HEK293T (cell line): ENCODE measurements around the gene FRK.

ENCODE experiments used
- BHLHE40 ChIP-seq: fragments of 450-650 bp; IDR thresholded peaks from 2 replicates; pipeline ENCODE4 v1.6.1; 2016; ENCODE audit warnings: mild to moderate bottlenecking, moderate library complexity, borderline replicate concordance
- ELF4 ChIP-seq: fragments of 450-650 bp; IDR thresholded peaks from 2 replicates; pipeline ENCODE4 v1.6.1; 2017; ENCODE audit warnings: antibody characterized with exemption
- FOXK2 ChIP-seq: fragments of 450-650 bp; IDR thresholded peaks from 2 replicates; pipeline ENCODE4 v1.6.1; 2016; ENCODE audit warnings: mild to moderate bottlenecking
- FOXM1 ChIP-seq: fragments of 450-650 bp; IDR thresholded peaks from 2 replicates; pipeline ENCODE4 v1.6.1; 2017; ENCODE audit warnings: mild to moderate bottlenecking, borderline replicate concordance
- TARDBP ChIP-seq: fragments of 450-650 bp; IDR thresholded peaks from 2 replicates; pipeline ENCODE4 v1.6.1; 2016

DNA sequence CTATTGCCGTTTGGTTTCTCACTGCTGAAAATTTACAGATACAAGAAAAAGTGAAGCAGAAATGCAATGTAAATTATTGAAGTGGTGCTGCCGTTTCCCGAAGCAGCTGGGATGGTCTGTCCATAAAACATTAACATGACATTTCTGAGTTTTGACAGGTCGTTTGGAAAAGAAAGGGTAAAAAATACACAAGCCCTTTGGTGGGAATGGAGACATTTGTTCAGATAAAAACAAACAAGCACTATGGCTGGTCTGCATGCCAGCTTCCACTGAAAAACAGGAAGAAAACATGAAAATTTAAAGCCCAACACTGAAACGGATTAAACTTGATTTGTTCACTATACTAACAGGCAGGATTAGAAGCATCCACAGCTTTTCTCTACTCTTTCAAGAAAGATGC is 155.2 kb downstream of the FRK start:
- TF ChIP-seq BHLHE40 (no peak), TARDBP (no peak), ELF4 (no peak), FOXM1 (no peak), FOXK2 (no peak)
